ENCODE results near the gene NKX1-2. TPM values are rescaled to one million over a fixed set of nuclear protein-coding genes. Genes with fewer than 3 reads are reported as not detected.
A peak's percentile ranks its signal among the peaks of the same experiment; 100 is the strongest.

The NKX1-2 gene
- total RNA-seq, 6 experiments from 2014 or later = not detected

DNA sequence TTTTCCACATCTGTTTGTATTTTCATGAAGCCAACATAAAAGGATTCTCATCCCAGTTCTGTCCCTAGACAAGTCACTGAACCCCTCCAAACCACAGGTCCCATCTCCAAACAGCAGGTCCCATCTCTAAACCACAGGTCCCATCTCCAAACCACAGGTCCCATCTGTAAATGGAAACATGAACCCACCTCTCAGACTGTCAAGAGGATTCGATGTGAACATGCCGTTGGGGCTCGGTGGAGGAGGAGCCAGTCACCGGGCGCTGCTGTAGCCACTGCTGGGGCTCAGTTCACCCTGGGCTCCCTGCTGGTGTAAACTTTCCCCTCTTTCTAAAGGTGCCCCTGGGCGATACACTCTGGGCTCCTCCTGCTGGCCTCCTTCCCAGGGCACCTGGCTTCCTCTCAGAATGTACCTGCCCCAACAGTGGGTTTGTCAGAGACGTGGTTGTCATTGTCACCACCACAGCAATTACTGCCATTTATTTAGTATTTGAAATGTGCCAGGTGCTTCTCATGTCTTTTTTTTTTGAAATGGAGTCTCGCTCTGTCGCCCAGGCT is 24.8 kb upstream of the NKX1-2 start:
- no peak for TF ChIP-seq POLR2A (IDR thresholded peaks at IDR 0.05)
- TF ChIP-seq, protein P1, sequence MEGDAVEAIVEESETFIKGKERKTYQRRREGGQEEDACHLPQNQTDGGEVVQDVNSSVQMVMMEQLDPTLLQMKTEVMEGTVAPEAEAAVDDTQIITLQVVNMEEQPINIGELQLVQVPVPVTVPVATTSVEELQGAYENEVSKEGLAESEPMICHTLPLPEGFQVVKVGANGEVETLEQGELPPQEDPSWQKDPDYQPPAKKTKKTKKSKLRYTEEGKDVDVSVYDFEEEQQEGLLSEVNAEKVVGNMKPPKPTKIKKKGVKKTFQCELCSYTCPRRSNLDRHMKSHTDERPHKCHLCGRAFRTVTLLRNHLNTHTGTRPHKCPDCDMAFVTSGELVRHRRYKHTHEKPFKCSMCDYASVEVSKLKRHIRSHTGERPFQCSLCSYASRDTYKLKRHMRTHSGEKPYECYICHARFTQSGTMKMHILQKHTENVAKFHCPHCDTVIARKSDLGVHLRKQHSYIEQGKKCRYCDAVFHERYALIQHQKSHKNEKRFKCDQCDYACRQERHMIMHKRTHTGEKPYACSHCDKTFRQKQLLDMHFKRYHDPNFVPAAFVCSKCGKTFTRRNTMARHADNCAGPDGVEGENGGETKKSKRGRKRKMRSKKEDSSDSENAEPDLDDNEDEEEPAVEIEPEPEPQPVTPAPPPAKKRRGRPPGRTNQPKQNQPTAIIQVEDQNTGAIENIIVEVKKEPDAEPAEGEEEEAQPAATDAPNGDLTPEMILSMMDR (IDR thresholded peaks at IDR 0.05) = no peak
- peak overlapping the region in 1 of 3 donors; percentile 70 for H3K27ac ChIP-seq
- peaks cover 0 to 56% (median 16%) of the 10 kb centered on the region in 4 donors for H3K4me1 ChIP-seq
- intact Hi-C loops (cut with DNase I) = no loop called here
- H3K36me3 ChIP-seq = no peaks in the 10 kb centered on the region
- H3K9me3 ChIP-seq = no peaks in the 10 kb centered on the region
- DNase-seq (peak in 2 of 3 donors; percentile 74 to 76), ATAC-seq (peak in 2 of 4 donors; percentile 4 to 21)
- H3K4me3 ChIP-seq = no peak overlapping the region
- no peaks in the 10 kb centered on the region for H3K27me3 ChIP-seq
- 59% methylated on average over 6 of the region's 9 CpGs for WGBS (ENCODE audit: insufficient coverage, low coverage, low lambda C conversion rate, missing lambda C conversion rate)

DNA sequence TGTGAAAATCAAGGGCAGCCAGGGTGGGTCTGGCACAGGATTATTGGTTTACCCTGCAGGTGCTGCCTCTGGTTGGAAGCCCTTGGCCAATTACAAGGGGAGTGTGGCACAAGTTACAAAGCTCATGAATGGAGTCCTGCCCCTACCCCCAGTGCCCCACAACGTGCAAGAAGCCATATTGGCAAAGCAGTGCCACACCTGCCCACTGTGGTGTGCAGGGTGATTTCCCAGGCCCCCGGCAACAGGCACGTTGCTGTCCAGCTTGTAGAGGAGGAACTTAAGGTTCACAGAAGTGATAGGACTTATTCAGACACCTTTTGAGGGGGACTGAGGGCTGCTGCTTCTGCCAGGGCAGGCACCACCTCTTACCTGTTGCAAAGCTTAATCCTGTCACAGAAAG is 23.2 kb upstream of the NKX1-2 start:
- no CpG with 5 or more reads among the region's 3 CpGs for WGBS (ENCODE audit: insufficient coverage, low coverage, low lambda C conversion rate, missing lambda C conversion rate)
- ATAC-seq = no peak
- no peak for TF ChIP-seq POLR2A (IDR thresholded peaks at IDR 0.05)
- TF ChIP-seq, protein P1 (IDR thresholded peaks at IDR 0.05) = no peak

DNA sequence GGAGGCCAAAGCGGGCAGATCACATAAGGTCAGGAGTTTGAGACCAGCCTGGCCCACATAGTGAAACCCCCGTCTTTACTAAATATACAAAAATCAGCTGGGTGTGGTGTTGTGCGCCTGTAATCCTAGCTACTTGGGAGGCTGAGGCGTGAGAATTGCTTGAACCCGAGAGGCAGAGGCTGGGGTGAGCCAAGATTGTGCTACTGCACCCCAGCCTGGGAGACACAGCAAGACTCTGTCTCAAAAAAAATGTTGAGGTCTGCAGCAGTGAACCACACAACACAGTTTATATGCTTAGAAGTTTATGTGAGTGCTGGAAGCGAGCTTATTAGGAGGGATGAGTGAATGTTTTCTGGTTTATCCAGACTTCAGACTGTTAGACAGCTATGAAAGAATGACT is 22.2 kb upstream of the NKX1-2 start:
- Histone ChIP-seq H3K9me3 (no peaks in the 10 kb centered on the region), H3K36me3 (no peaks in the 10 kb centered on the region), H3K27me3 (no peaks in the 10 kb centered on the region), H3K4me3 (no peak overlapping the region), H3K4me1 (peaks cover 0 to 70% (median 27%) of the 10 kb centered on the region in 4 donors), H3K27ac (no peak overlapping the region)
- TF ChIP-seq, protein P1 (IDR thresholded peaks at IDR 0.05) = no peak
- no peak for DNase-seq
- intact Hi-C loops (cut with DNase I) = no loop called here
- no peak for ATAC-seq
- 85% methylated on average over 6 of the region's 6 CpGs for WGBS (ENCODE audit: insufficient coverage, low coverage, low lambda C conversion rate, missing lambda C conversion rate)

More for the DNA sequence above, 23.2 kb upstream of the NKX1-2 start:
- intact Hi-C loops (cut with DNase I) = no loop called here
- no peak for DNase-seq
- no peaks in the 10 kb centered on the region for H3K27me3 ChIP-seq
- peaks cover 0 to 66% (median 23%) of the 10 kb centered on the region in 4 donors for H3K4me1 ChIP-seq
- no peaks in the 10 kb centered on the region for H3K36me3 ChIP-seq
- no peaks in the 10 kb centered on the region for H3K9me3 ChIP-seq
- no peak overlapping the region for H3K4me3 ChIP-seq
- peak overlapping the region in 1 of 3 donors; percentile 70 for H3K27ac ChIP-seq

DNA sequence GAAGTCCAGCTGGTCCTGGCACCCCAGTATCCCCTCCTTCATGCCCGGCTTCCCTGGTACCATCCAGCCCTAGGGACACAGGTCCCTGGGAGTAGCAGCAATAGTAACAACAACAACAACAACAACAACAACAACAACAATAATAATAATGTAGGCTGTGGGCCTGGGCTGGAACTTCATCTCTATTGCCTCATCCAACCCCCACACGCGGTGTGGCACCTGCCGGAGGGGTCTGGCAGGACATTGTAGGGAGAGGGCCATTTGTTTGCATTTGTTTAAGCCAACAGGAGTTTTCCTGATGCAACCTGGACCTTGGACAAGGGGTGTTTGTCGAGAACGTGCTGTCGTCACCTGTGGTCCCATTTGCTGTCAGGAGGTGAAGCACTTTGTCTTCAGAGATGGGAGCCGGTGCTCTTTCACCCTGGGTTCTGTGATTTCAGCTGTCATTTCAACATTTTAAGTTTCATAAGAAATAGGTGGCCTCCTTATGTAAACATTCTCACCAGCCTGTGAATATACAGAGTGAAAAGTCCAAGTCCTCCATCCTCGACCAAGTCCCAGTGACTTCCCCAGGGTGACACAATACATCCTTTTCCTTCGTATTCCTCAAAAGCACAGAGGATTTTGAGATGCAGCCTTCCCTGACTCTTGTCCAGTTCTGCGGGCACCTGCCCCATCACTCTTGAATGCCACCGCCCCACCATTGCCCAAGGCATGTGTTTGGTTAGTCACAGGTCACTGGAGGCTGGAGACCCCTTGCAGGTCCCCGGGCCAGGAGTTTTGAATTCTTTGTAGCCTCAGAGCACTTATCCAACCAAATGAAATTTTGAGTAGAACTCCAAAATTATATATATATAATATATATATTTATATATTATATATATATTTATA is 21.0 kb upstream of the NKX1-2 start:
- Histone ChIP-seq H3K27me3 (no peaks in the 10 kb centered on the region), H3K4me3 (no peak overlapping the region), H3K4me1 (peaks cover 0 to 75% (median 28%) of the 10 kb centered on the region in 4 donors), H3K9me3 (no peaks in the 10 kb centered on the region), H3K36me3 (no peaks in the 10 kb centered on the region), H3K27ac (peak overlapping the region in 2 of 3 donors; percentile 64 to 90)
- DNase-seq (peak; percentile 76 to 96 (median 87)), ATAC-seq (peak; percentile 58 to 84 (median 75))
- WGBS (ENCODE audit: insufficient coverage, low coverage, low lambda C conversion rate, missing lambda C conversion rate) = 36% methylated on average over 8 of the region's 13 CpGs
- TF ChIP-seq POLR2A (IDR thresholded peaks at IDR 0.05) = no peak
- TF ChIP-seq, protein P1 (IDR thresholded peaks at IDR 0.05) = peak in 1 of 4 donors; percentile 11
- intact Hi-C loops (cut with DNase I) = no loop called here

Measured in right lobe of liver (tissue), 6 donors.